Endothelial cell of umbilical vein (primary cell): Measurements from ENCODE around the gene CYP1A2. TPM values are rescaled to one million over a fixed set of nuclear protein-coding genes. Genes with fewer than 3 reads are reported as not detected.

Experiments
- BruUV-seq: library from RNA; stranded (reverse); fragments of 400-500 nt; replicated peaks from 2 replicates; lab custom pipeline; 2021; lab: Mats Ljungman, UMichigan
- CTCF ChIA-PET: fragments of 300-600, 350-600 bp; sonication (Branson Sonifier 250); formaldehyde crosslinking; loops from one replicate; lab custom pipeline; 2021; ENCODE audit warnings: antibody characterized with exemption, inconsistent platforms; lab: Charles Lee
- POLR2A ChIA-PET: fragments of 300-600, 350-600 bp; sonication (Branson Sonifier 250); formaldehyde crosslinking; loops from one replicate; lab custom pipeline; 2021; ENCODE audit warnings: antibody characterized with exemption, inconsistent platforms; lab: Charles Lee
- DNase-seq: peaks from one replicate; pipeline ENCODE4 v3.0.0-alpha.2; 2011; ENCODE audit warnings: low read depth, low spot score
- FAIRE-seq: peaks from 2 replicates; lab custom pipeline; 2011; peaks lifted over from hg19 to GRCh38; lab: Jason Lieb, UNC
- H2AFZ ChIP-seq: 2 replicates; pipeline ENCODE4 v1.6.0; 2012; ENCODE audit warnings: low read depth, low read length, control low read depth, inconsistent platforms
- H3K27ac ChIP-seq: 2 replicates; pipeline ENCODE4 v1.5.1; 2011; ENCODE audit warnings: low read depth, mild to moderate bottlenecking, control low read depth, low read length, moderate library complexity; ENCODE audit not compliant: insufficient read depth
- H3K27me3 ChIP-seq, 2 experiments: 2 replicates each; pipeline versions ENCODE4 v1.6.0 to v1.6.1; 2011; ENCODE audit warnings: low read length in 2 of 2, mixed read lengths in 1 of 2; ENCODE audit not compliant: control insufficient read depth in 2 of 2, insufficient read depth in 2 of 2
- H3K36me3 ChIP-seq, 2 experiments: 2 replicates in 1 of 2; 3 replicates in 1 of 2; pipeline ENCODE4 v1.5.1; 2011; ENCODE audit warnings: low read length in 2 of 2, mild to moderate bottlenecking in 1 of 2, moderate library complexity in 1 of 2; ENCODE audit not compliant: control insufficient read depth in 2 of 2, insufficient read depth in 2 of 2; ENCODE audit errors: extremely low read depth in 1 of 2
- H3K4me1 ChIP-seq: 3 replicates; pipeline ENCODE4 v1.5.1; 2011; ENCODE audit warnings: mild to moderate bottlenecking, low read length; ENCODE audit not compliant: control insufficient read depth, insufficient read depth; ENCODE audit errors: extremely low read depth
- H3K4me2 ChIP-seq: 2 replicates; pipeline ENCODE4 v1.6.1; 2011; ENCODE audit warnings: low read length, control low read depth, mixed read lengths; ENCODE audit not compliant: insufficient read depth
- H3K4me3 ChIP-seq, 3 experiments: fragments of 200-600 bp in 1 of 3; sonication (generic), shearing (Covaris generic) in 1 of 3; replicated peaks in 1 of 3; 2 replicates each; pipeline ENCODE4 v1.5.1; 2011 to 2016; ENCODE audit warnings: control low read depth in 3 of 3, low read length in 3 of 3, mild to moderate bottlenecking in 2 of 3, inconsistent platforms in 1 of 3, low read depth in 1 of 3, moderate library complexity in 1 of 3; ENCODE audit not compliant: insufficient read depth in 1 of 3
- H3K79me2 ChIP-seq: 2 replicates; pipeline ENCODE4 v1.6.0; 2012; ENCODE audit warnings: low read length, inconsistent platforms; ENCODE audit not compliant: control insufficient read depth, insufficient read depth
- H3K9ac ChIP-seq: replicated peaks from 2 replicates; pipeline ENCODE3; 2011; ENCODE audit warnings: low read length, control low read depth; ENCODE audit not compliant: insufficient read depth; ENCODE audit errors: extremely low read depth
- H3K9me1 ChIP-seq: replicated peaks from 3 replicates; pipeline ENCODE4 v1.6.0; 2011; ENCODE audit warnings: mild to moderate bottlenecking, low read length; ENCODE audit not compliant: control insufficient read depth, insufficient read depth; ENCODE audit errors: extremely low read depth
- H3K9me3 ChIP-seq: replicated peaks from 2 replicates; pipeline ENCODE4 v1.5.1; 2012; ENCODE audit warnings: low read length, inconsistent platforms; ENCODE audit not compliant: control insufficient read depth, insufficient read depth
- H4K20me1 ChIP-seq: replicated peaks from 2 replicates; pipeline ENCODE3; 2011; ENCODE audit warnings: mild to moderate bottlenecking, low read length; ENCODE audit not compliant: control insufficient read depth, insufficient read depth; ENCODE audit errors: extremely low read depth
- EZH2 ChIP-seq: IDR thresholded peaks from 2 replicates; pipeline ENCODE4 v1.6.1; 2012; ENCODE audit warnings: borderline replicate concordance, low read depth, mild to moderate bottlenecking, moderate library complexity, low read length, inconsistent platforms; ENCODE audit not compliant: severe bottlenecking
- JUN ChIP-seq: IDR thresholded peaks from 2 replicates; pipeline ENCODE4 v1.6.1; 2011; ENCODE audit warnings: borderline replicate concordance, low read depth; ENCODE audit not compliant: insufficient read length, insufficient read depth
- MAX ChIP-seq: IDR thresholded peaks from 2 replicates; pipeline ENCODE4 v1.6.1; 2011; ENCODE audit not compliant: insufficient read depth, insufficient read length
- POLR2A ChIP-seq: IDR thresholded peaks from 2 replicates; pipeline ENCODE4 v1.6.1; 2012; ENCODE audit warnings: low read depth, mild to moderate bottlenecking, control low read depth, low read length
- dilution Hi-C: fragments of 300-500 bp; cut with MboI; formaldehyde crosslinking; loops from one replicate; pipeline ENCODE4 v1.15.0; 2019; ENCODE audit warnings: low sequenced_read_pairs; ENCODE audit not compliant: extremely low pct_ligation_motif_present
- intact Hi-C: fragments of 100-400 bp; cut with micrococcal nuclease; formaldehyde crosslinking; loops from one replicate; pipeline ENCODE4 v1.10.0; 2022
- polyA plus RNA-seq, 4 experiments: library from polyadenylated mRNA; depleted of rRNA in 3 of 4; stranded (reverse) in 3 of 4; unstranded in 1 of 4; fragments of >200 nt; gene quantifications; 2 replicates each; pipeline versions ENCODE4 v1.2.1 to v1.2.3, GENCODE V29; 2011 to 2012; ENCODE audit warnings: missing spikeins in 1 of 4
- total RNA-seq: library from RNA; stranded (reverse); gene quantifications from 2 replicates; pipeline ENCODE4 v1.2.3, GENCODE V29; 2021
- TF ChIP-seq, protein P1 (sequence below), 2 donors: IDR thresholded peaks; 1 replicate in 1 of 2; 2 replicates in 1 of 2; pipeline ENCODE4 v1.5.1; 2011; ENCODE audit warnings: low read length in 2 of 2, mild to moderate bottlenecking in 2 of 2, moderate library complexity in 2 of 2, control low read depth in 1 of 2, inconsistent platforms in 1 of 2, low read depth in 1 of 2; ENCODE audit not compliant: insufficient read depth in 1 of 2; ENCODE audit errors: extremely low read depth in 1 of 2

Gene CYP1A2
- total and polyA plus RNA-seq, 2 donors (not counting 3 experiments of a cell fraction or from before 2014, with no cell fraction given): not detected

DNA sequence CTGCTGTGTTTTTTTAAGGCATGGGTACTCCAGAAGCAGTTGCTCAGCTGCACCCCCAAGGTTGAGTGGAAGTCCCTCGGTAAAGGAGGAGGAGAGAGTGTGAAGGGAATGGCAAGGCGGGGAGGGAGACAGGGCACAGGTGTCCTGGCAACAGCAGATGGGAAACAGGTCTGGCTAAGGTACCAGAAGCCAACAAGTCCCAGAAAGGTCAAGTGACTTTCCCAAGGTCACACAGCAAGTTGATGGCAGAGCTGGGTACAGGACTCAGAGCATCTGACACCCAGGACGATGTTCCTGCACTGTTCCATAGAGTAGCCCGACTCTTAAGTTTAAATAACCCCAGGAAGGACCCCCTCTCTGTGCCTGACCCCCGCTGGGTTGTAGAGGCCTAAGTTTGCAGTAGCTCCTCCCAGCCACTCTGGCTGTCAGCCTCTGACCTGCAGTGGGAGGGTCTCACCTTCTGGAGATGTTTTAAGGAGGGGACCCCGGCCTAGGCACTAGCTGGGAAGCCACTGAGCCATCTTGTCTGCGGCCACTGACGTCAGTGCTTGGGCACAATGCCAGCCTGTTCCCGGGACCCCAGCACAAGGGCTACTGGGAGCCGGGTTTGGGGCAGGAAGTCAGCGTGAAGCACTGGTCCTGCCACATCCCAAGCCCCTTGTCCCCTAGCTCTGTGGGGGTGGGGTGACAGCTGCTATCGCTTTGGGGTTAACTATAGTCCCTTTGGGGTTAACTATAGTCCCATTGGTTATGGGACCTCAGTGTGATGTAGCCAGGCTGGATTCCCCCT lies 43.8 kb downstream of the CYP1A2 start:
- Histone ChIP-seq H3K9me1 (no peaks in the 10 kb centered on the region), H3K36me3 (peaks cover 0 to 5% of the 10 kb centered on the region in 2 experiments), H3K9me3 (no peaks in the 10 kb centered on the region), H3K4me2 (no peak overlapping the region), H3K79me2 (peaks cover 83% of the 10 kb centered on the region), H3K4me3 (no peak overlapping the region), H3K4me1 (peaks cover 6% of the 10 kb centered on the region), H3K27me3 (no peaks in the 10 kb centered on the region), H4K20me1 (no peaks in the 10 kb centered on the region), H3K27ac (no peak overlapping the region), H3K9ac (no peak overlapping the region), H2AFZ (no peak overlapping the region)
- POLR2A ChIA-PET: no interaction called here
- CTCF ChIA-PET: interaction anchor here (0.8 to 6.5 kb wide), 9 partner anchors 8 to 158 kb away, joined by 3 to 69 read pairs (median 7); partner anchors contain the start of genes CSK and LMAN1L
- dilution Hi-C loops (no loop called here), intact Hi-C loops (no loop called here)
- no peak for TF ChIP-seq EZH2
- TF ChIP-seq JUN: no peak
- TF ChIP-seq, protein P1, sequence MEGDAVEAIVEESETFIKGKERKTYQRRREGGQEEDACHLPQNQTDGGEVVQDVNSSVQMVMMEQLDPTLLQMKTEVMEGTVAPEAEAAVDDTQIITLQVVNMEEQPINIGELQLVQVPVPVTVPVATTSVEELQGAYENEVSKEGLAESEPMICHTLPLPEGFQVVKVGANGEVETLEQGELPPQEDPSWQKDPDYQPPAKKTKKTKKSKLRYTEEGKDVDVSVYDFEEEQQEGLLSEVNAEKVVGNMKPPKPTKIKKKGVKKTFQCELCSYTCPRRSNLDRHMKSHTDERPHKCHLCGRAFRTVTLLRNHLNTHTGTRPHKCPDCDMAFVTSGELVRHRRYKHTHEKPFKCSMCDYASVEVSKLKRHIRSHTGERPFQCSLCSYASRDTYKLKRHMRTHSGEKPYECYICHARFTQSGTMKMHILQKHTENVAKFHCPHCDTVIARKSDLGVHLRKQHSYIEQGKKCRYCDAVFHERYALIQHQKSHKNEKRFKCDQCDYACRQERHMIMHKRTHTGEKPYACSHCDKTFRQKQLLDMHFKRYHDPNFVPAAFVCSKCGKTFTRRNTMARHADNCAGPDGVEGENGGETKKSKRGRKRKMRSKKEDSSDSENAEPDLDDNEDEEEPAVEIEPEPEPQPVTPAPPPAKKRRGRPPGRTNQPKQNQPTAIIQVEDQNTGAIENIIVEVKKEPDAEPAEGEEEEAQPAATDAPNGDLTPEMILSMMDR (IDR thresholded peaks at IDR 0.05; ENCODE audit: extremely low read depth in 1 of 2, insufficient read depth in 1 of 2, low read depth in 1 of 2, low read length in 2 of 2): no peak
- no peak for TF ChIP-seq POLR2A
- no peak for TF ChIP-seq MAX
- no TSS peak for BruUV-seq
- DNase-seq: no peak
- FAIRE-seq: no peak
